ENCODE data around the gene BACH1.

DNA sequence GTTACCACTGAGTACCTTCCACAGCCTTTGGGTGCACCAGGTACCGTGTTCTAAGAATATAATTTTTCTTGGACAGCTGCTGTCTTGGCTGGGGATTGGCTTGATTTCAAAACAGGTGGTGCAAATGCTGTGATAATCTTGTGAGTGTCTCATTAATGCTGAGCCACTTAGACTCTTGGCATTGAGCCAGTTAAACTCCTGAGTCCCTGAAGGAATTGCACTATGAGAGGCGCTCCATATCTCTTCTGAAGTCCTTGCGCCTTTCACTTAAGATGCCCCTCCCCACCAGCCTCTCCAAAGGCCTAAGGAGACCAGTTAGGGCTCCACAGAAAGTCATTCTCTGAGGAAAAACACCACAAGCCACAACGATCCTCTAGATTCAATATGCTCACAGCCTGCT lies 51.0 kb downstream of the BACH1 start:
- TF ChIP-seq, protein P1, sequence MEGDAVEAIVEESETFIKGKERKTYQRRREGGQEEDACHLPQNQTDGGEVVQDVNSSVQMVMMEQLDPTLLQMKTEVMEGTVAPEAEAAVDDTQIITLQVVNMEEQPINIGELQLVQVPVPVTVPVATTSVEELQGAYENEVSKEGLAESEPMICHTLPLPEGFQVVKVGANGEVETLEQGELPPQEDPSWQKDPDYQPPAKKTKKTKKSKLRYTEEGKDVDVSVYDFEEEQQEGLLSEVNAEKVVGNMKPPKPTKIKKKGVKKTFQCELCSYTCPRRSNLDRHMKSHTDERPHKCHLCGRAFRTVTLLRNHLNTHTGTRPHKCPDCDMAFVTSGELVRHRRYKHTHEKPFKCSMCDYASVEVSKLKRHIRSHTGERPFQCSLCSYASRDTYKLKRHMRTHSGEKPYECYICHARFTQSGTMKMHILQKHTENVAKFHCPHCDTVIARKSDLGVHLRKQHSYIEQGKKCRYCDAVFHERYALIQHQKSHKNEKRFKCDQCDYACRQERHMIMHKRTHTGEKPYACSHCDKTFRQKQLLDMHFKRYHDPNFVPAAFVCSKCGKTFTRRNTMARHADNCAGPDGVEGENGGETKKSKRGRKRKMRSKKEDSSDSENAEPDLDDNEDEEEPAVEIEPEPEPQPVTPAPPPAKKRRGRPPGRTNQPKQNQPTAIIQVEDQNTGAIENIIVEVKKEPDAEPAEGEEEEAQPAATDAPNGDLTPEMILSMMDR (IDR thresholded peaks at IDR 0.05): no peak
- TF ChIP-seq, protein P2, sequence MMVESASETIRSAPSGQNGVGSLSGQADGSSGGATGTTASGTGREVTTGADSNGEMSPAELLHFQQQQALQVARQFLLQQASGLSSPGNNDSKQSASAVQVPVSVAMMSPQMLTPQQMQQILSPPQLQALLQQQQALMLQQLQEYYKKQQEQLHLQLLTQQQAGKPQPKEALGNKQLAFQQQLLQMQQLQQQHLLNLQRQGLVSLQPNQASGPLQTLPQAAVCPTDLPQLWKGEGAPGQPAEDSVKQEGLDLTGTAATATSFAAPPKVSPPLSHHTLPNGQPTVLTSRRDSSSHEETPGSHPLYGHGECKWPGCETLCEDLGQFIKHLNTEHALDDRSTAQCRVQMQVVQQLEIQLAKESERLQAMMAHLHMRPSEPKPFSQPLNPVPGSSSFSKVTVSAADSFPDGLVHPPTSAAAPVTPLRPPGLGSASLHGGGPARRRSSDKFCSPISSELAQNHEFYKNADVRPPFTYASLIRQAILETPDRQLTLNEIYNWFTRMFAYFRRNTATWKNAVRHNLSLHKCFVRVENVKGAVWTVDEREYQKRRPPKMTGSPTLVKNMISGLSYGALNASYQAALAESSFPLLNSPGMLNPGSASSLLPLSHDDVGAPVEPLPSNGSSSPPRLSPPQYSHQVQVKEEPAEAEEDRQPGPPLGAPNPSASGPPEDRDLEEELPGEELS (CRISPR knock-in tag; IDR thresholded peaks at IDR 0.05): no peak
- TF ChIP-seq, protein P3, sequence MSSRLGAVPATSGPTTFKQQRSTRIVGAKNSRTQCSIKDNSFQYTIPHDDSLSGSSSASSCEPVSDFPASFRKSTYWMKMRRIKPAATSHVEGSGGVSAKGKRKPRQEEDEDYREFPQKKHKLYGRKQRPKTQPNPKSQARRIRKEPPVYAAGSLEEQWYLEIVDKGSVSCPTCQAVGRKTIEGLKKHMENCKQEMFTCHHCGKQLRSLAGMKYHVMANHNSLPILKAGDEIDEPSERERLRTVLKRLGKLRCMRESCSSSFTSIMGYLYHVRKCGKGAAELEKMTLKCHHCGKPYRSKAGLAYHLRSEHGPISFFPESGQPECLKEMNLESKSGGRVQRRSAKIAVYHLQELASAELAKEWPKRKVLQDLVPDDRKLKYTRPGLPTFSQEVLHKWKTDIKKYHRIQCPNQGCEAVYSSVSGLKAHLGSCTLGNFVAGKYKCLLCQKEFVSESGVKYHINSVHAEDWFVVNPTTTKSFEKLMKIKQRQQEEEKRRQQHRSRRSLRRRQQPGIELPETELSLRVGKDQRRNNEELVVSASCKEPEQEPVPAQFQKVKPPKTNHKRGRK (CRISPR knock-in tag; IDR thresholded peaks at IDR 0.05; ENCODE audit: borderline replicate concordance): no peak
- TF ChIP-seq ZNF232 (CRISPR knock-in tag; IDR thresholded peaks at IDR 0.05): no peak
- TF ChIP-seq, protein P4, sequence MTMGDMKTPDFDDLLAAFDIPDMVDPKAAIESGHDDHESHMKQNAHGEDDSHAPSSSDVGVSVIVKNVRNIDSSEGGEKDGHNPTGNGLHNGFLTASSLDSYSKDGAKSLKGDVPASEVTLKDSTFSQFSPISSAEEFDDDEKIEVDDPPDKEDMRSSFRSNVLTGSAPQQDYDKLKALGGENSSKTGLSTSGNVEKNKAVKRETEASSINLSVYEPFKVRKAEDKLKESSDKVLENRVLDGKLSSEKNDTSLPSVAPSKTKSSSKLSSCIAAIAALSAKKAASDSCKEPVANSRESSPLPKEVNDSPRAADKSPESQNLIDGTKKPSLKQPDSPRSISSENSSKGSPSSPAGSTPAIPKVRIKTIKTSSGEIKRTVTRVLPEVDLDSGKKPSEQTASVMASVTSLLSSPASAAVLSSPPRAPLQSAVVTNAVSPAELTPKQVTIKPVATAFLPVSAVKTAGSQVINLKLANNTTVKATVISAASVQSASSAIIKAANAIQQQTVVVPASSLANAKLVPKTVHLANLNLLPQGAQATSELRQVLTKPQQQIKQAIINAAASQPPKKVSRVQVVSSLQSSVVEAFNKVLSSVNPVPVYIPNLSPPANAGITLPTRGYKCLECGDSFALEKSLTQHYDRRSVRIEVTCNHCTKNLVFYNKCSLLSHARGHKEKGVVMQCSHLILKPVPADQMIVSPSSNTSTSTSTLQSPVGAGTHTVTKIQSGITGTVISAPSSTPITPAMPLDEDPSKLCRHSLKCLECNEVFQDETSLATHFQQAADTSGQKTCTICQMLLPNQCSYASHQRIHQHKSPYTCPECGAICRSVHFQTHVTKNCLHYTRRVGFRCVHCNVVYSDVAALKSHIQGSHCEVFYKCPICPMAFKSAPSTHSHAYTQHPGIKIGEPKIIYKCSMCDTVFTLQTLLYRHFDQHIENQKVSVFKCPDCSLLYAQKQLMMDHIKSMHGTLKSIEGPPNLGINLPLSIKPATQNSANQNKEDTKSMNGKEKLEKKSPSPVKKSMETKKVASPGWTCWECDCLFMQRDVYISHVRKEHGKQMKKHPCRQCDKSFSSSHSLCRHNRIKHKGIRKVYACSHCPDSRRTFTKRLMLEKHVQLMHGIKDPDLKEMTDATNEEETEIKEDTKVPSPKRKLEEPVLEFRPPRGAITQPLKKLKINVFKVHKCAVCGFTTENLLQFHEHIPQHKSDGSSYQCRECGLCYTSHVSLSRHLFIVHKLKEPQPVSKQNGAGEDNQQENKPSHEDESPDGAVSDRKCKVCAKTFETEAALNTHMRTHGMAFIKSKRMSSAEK (CRISPR knock-in tag; IDR thresholded peaks at IDR 0.05; ENCODE audit: borderline replicate concordance): no peak
- no peak for TF ChIP-seq CREB1 (CRISPR knock-in tag; IDR thresholded peaks at IDR 0.05)
- TF ChIP-seq NFATC4 (CRISPR knock-in tag; IDR thresholded peaks at IDR 0.05): no peak
- no peak for TF ChIP-seq ZNF121 (CRISPR knock-in tag; IDR thresholded peaks at IDR 0.05)
- no peak for TF ChIP-seq SMAD4 (CRISPR knock-in tag; IDR thresholded peaks at IDR 0.05)
- TF ChIP-seq, protein P5, sequence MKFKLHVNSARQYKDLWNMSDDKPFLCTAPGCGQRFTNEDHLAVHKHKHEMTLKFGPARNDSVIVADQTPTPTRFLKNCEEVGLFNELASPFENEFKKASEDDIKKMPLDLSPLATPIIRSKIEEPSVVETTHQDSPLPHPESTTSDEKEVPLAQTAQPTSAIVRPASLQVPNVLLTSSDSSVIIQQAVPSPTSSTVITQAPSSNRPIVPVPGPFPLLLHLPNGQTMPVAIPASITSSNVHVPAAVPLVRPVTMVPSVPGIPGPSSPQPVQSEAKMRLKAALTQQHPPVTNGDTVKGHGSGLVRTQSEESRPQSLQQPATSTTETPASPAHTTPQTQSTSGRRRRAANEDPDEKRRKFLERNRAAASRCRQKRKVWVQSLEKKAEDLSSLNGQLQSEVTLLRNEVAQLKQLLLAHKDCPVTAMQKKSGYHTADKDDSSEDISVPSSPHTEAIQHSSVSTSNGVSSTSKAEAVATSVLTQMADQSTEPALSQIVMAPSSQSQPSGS (CRISPR knock-in tag; IDR thresholded peaks at IDR 0.05; ENCODE audit: borderline replicate concordance, low read depth): no peak
- TF ChIP-seq, protein P6, sequence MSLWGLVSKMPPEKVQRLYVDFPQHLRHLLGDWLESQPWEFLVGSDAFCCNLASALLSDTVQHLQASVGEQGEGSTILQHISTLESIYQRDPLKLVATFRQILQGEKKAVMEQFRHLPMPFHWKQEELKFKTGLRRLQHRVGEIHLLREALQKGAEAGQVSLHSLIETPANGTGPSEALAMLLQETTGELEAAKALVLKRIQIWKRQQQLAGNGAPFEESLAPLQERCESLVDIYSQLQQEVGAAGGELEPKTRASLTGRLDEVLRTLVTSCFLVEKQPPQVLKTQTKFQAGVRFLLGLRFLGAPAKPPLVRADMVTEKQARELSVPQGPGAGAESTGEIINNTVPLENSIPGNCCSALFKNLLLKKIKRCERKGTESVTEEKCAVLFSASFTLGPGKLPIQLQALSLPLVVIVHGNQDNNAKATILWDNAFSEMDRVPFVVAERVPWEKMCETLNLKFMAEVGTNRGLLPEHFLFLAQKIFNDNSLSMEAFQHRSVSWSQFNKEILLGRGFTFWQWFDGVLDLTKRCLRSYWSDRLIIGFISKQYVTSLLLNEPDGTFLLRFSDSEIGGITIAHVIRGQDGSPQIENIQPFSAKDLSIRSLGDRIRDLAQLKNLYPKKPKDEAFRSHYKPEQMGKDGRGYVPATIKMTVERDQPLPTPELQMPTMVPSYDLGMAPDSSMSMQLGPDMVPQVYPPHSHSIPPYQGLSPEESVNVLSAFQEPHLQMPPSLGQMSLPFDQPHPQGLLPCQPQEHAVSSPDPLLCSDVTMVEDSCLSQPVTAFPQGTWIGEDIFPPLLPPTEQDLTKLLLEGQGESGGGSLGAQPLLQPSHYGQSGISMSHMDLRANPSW (CRISPR knock-in tag; conservative IDR thresholded peaks at IDR 0.05; ENCODE audit: low read depth): no peak
- TF ChIP-seq, protein P7, sequence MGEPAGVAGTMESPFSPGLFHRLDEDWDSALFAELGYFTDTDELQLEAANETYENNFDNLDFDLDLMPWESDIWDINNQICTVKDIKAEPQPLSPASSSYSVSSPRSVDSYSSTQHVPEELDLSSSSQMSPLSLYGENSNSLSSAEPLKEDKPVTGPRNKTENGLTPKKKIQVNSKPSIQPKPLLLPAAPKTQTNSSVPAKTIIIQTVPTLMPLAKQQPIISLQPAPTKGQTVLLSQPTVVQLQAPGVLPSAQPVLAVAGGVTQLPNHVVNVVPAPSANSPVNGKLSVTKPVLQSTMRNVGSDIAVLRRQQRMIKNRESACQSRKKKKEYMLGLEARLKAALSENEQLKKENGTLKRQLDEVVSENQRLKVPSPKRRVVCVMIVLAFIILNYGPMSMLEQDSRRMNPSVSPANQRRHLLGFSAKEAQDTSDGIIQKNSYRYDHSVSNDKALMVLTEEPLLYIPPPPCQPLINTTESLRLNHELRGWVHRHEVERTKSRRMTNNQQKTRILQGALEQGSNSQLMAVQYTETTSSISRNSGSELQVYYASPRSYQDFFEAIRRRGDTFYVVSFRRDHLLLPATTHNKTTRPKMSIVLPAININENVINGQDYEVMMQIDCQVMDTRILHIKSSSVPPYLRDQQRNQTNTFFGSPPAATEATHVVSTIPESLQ (CRISPR knock-in tag; IDR thresholded peaks at IDR 0.05): no peak
- TF ChIP-seq, protein P8, sequence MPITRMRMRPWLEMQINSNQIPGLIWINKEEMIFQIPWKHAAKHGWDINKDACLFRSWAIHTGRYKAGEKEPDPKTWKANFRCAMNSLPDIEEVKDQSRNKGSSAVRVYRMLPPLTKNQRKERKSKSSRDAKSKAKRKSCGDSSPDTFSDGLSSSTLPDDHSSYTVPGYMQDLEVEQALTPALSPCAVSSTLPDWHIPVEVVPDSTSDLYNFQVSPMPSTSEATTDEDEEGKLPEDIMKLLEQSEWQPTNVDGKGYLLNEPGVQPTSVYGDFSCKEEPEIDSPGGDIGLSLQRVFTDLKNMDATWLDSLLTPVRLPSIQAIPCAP (CRISPR knock-in tag; IDR thresholded peaks at IDR 0.05): no peak

Measured in WTC11 (cell line).